ENCODE data around the gene TMEM232. TPM values are rescaled to one million over a fixed set of nuclear protein-coding genes. Genes with fewer than 3 reads are reported as not detected.

Gene TMEM232
- total RNA-seq, 1 donor from 2014 or later, result 6.9 TPM

- Mint-ChIP-seq H3K36me3 (no peaks in the 10 kb centered on the region), H3K4me1 (ENCODE audit: unreplicated experiment) (peaks cover 5% of the 10 kb centered on the region), H3K4me3 (no peak overlapping the region), H3K9me3 (peaks cover 3% of the 10 kb centered on the region), H3K27ac (no peak overlapping the region), H3K27me3 (no peaks in the 10 kb centered on the region)
- DNase-seq (ENCODE audit: extremely low spot score, unreplicated experiment), result no peak
- no peak for TF ChIP-seq CTCF (conservative IDR thresholded peaks at IDR 0.05)
These were observed 327.5 kb downstream of the TMEM232 start for GRCh38 chr5:110398951-110399350.

GRCh38 chr5:110397281-110397680, 329.2 kb downstream of the TMEM232 start:
- peaks cover 3% of the 10 kb centered on the region for H3K9me3 Mint-ChIP-seq
- H3K27ac Mint-ChIP-seq, result no peak overlapping the region
- H3K27me3 Mint-ChIP-seq, result no peaks in the 10 kb centered on the region
- H3K4me1 Mint-ChIP-seq (ENCODE audit: unreplicated experiment), result peaks cover 5% of the 10 kb centered on the region
- no peak overlapping the region for H3K4me3 Mint-ChIP-seq
- TF ChIP-seq CTCF (conservative IDR thresholded peaks at IDR 0.05), result no peak
- DNase-seq (ENCODE audit: extremely low spot score, unreplicated experiment), result no peak
- no peaks in the 10 kb centered on the region for H3K36me3 Mint-ChIP-seq

- peaks cover 5% of the 10 kb centered on the region for H3K4me1 Mint-ChIP-seq (ENCODE audit: unreplicated experiment)
- no peak for TF ChIP-seq CTCF (conservative IDR thresholded peaks at IDR 0.05)
- H3K27me3 Mint-ChIP-seq, result peaks cover 4% of the 10 kb centered on the region
- no peaks in the 10 kb centered on the region for H3K9me3 Mint-ChIP-seq
- no peak for DNase-seq (ENCODE audit: extremely low spot score, unreplicated experiment)
- no peak overlapping the region for H3K4me3 Mint-ChIP-seq
- H3K27ac Mint-ChIP-seq, result no peak overlapping the region
- no peaks in the 10 kb centered on the region for H3K36me3 Mint-ChIP-seq
These were observed 339.7 kb downstream of the TMEM232 start for GRCh38 chr5:110386782-110387181.

GRCh38 chr5:110383231-110383630, 343.2 kb downstream of the TMEM232 start:
- no peak for DNase-seq (ENCODE audit: extremely low spot score, unreplicated experiment)
- Mint-ChIP-seq H3K36me3 (no peaks in the 10 kb centered on the region), H3K9me3 (no peaks in the 10 kb centered on the region), H3K4me3 (no peak overlapping the region), H3K4me1 (ENCODE audit: unreplicated experiment) (peaks cover 5% of the 10 kb centered on the region), H3K27me3 (no peaks in the 10 kb centered on the region), H3K27ac (no peak overlapping the region)
- TF ChIP-seq CTCF (conservative IDR thresholded peaks at IDR 0.05), result no peak

GRCh38 chr5:110377943-110378342, 348.5 kb downstream of the TMEM232 start:
- H3K4me1 Mint-ChIP-seq (ENCODE audit: unreplicated experiment), result peaks cover 17% of the 10 kb centered on the region
- TF ChIP-seq CTCF (conservative IDR thresholded peaks at IDR 0.05), result no peak
- H3K27ac Mint-ChIP-seq, result no peak overlapping the region
- no peaks in the 10 kb centered on the region for H3K27me3 Mint-ChIP-seq
- DNase-seq (ENCODE audit: extremely low spot score, unreplicated experiment), result no peak
- no peaks in the 10 kb centered on the region for H3K9me3 Mint-ChIP-seq
- H3K4me3 Mint-ChIP-seq, result no peak overlapping the region
- no peaks in the 10 kb centered on the region for H3K36me3 Mint-ChIP-seq

- Mint-ChIP-seq H3K27ac (no peak overlapping the region), H3K4me3 (no peak overlapping the region), H3K36me3 (no peaks in the 10 kb centered on the region), H3K27me3 (no peaks in the 10 kb centered on the region), H3K9me3 (no peaks in the 10 kb centered on the region), H3K4me1 (ENCODE audit: unreplicated experiment) (peaks cover 17% of the 10 kb centered on the region)
- no peak for TF ChIP-seq CTCF (conservative IDR thresholded peaks at IDR 0.05)
- DNase-seq (ENCODE audit: extremely low spot score, unreplicated experiment), result no peak
These were observed 349.1 kb downstream of the TMEM232 start for GRCh38 chr5:110377361-110377760.

Data from type B pancreatic cell (in vitro differentiated cells).